ENCODE data around the gene GLIS1.

The GLIS1 gene

GRCh38 chr1:53704304-53704703 lies 34.7 kb downstream of the GLIS1 start:
- no peak for TF ChIP-seq CTCF (IDR thresholded peaks at IDR 0.05; ENCODE audit: low read depth, low read length, missing control alignments)
- no peak overlapping the region for H3K4me3 ChIP-seq (replicated peaks; ENCODE audit: low read depth, low read length)
- DNase-seq (ENCODE audit: extremely low read depth, low read depth), result no peak

- DNase-seq (ENCODE audit: extremely low read depth, low read depth), result no peak
- H3K4me3 ChIP-seq (replicated peaks; ENCODE audit: low read depth, low read length), result no peak overlapping the region
- TF ChIP-seq CTCF (IDR thresholded peaks at IDR 0.05; ENCODE audit: low read depth, low read length, missing control alignments), result no peak
Measured at GRCh38 chr1:53703174-53703573, 35.8 kb downstream of the GLIS1 start.

GRCh38 chr1:53702341-53702740 lies 36.6 kb downstream of the GLIS1 start:
- DNase-seq (ENCODE audit: extremely low read depth, low read depth), result no peak
- TF ChIP-seq CTCF (IDR thresholded peaks at IDR 0.05; ENCODE audit: low read depth, low read length, missing control alignments), result no peak
- no peak overlapping the region for H3K4me3 ChIP-seq (replicated peaks; ENCODE audit: low read depth, low read length)

GRCh38 chr1:53700776-53701175 lies 38.2 kb downstream of the GLIS1 start:
- DNase-seq (ENCODE audit: extremely low read depth, low read depth), result no peak
- TF ChIP-seq CTCF (IDR thresholded peaks at IDR 0.05; ENCODE audit: low read depth, low read length, missing control alignments), result no peak

GRCh38 chr1:53699981-53700380 lies 39.0 kb downstream of the GLIS1 start:
- TF ChIP-seq CTCF (IDR thresholded peaks at IDR 0.05; ENCODE audit: low read depth, low read length, missing control alignments), result no peak
- DNase-seq (ENCODE audit: extremely low read depth, low read depth), result no peak
- no peak overlapping the region for H3K4me3 ChIP-seq (replicated peaks; ENCODE audit: low read depth, low read length)

More at GRCh38 chr1:53700776-53701175, 38.2 kb downstream of the GLIS1 start:
- no peak overlapping the region for H3K4me3 ChIP-seq (replicated peaks; ENCODE audit: low read depth, low read length)

GRCh38 chr1:53698384-53698980 lies 40.5 kb downstream of the GLIS1 start:
- no peak for TF ChIP-seq CTCF (IDR thresholded peaks at IDR 0.05; ENCODE audit: low read depth, low read length, missing control alignments)
- no peak for DNase-seq (ENCODE audit: extremely low read depth, low read depth)
- H3K4me3 ChIP-seq (replicated peaks; ENCODE audit: low read depth, low read length), result no peak overlapping the region

Data from HFF-Myc (cell line).